ENCODE data around the gene L3MBTL3.
"Not testable (repeated sequence)": the region's sequence is repeated elsewhere in the genome, so short reads cannot be mapped to it uniquely, and the experiment has no call there.

GRCh38 chr6:130149016-130149415 lies 130.6 kb downstream of the L3MBTL3 start:
- TF ChIP-seq CTCF (IDR thresholded peaks at IDR 0.05 in 4 of 5, conservative IDR thresholded peaks at IDR 0.05 in 1 of 5); POLR2A (IDR thresholded peaks at IDR 0.05): not testable (repeated sequence)
